PC-3 (cell line): ENCODE data around the gene AUTS2. TPM values are rescaled to one million over a fixed set of nuclear protein-coding genes. Genes with fewer than 3 reads are reported as not detected.

Source experiments
- ATAC-seq: fragments of 200-7000 bp; cut with Tn5 transposase; 2 replicates; pipeline ENCODE4 v1.9.1; 2020; ENCODE audit warnings: mild to moderate bottlenecking, moderate library complexity
- BruUV-seq: library from RNA; stranded (reverse); fragments of 400-500 nt; replicated peaks from 2 replicates; lab custom pipeline; 2021; lab: Mats Ljungman, UMichigan
- CTCF ChIA-PET: fragments of 300-600 bp; sonication (Branson Sonifier 250); formaldehyde crosslinking; loops from one replicate; lab custom pipeline; 2022; ENCODE audit warnings: antibody characterized with exemption; lab: Charles Lee
- POLR2A ChIA-PET: fragments of 300-600 bp; sonication (Branson Sonifier 250); formaldehyde crosslinking; loops from one replicate; lab custom pipeline; 2022; ENCODE audit warnings: antibody characterized with exemption; ENCODE audit not compliant: unreplicated experiment; lab: Charles Lee
- DNase-seq: peaks from one replicate; pipeline ENCODE4 v3.0.0-alpha.2; 2015
- H2AFZ ChIP-seq: fragments of 300-600 bp; sonication (generic); 2 replicates; pipeline ENCODE4 v1.6.0; 2016; ENCODE audit warnings: antibody characterized with exemption, low read length
- H3F3A ChIP-seq: fragments of 300-600 bp; sonication (generic); one replicate; pipeline ENCODE4 v1.6.0; 2017; ENCODE audit warnings: antibody characterized with exemption, low read length, control low read depth, mild to moderate bottlenecking; ENCODE audit not compliant: unreplicated experiment
- H3K27ac ChIP-seq: fragments of 300-600 bp; sonication (generic); 2 replicates; pipeline ENCODE4 v1.5.1; 2016; ENCODE audit warnings: mild to moderate bottlenecking, low read length
- H3K27me3 ChIP-seq: fragments of 300-600 bp; sonication (generic); 2 replicates; pipeline ENCODE4 v1.6.1; 2016; ENCODE audit warnings: low read length, mixed read lengths
- H3K36me3 ChIP-seq: fragments of 300-600 bp; sonication (generic); 2 replicates; pipeline ENCODE4 v1.6.1; 2016; ENCODE audit warnings: low read depth, mixed run types, low read length, mixed read lengths
- H3K4me1 ChIP-seq: fragments of 300-600 bp; sonication (generic); 2 replicates; pipeline ENCODE4 v1.5.1; 2016; ENCODE audit warnings: low read length; ENCODE audit not compliant: insufficient read depth
- H3K4me2 ChIP-seq: fragments of 300-600 bp; sonication (generic); 2 replicates; pipeline ENCODE4 v1.6.0; 2016; ENCODE audit warnings: low read length
- H3K4me3 ChIP-seq: fragments of 300-600 bp; sonication (generic); 2 replicates; pipeline ENCODE4 v1.5.1; 2016; ENCODE audit warnings: mild to moderate bottlenecking, low read length, mixed read lengths
- H3K79me2 ChIP-seq: fragments of 300-600 bp; sonication (generic); 2 replicates; pipeline ENCODE4 v1.6.1; 2017; ENCODE audit warnings: low read length, mixed read lengths
- H3K9ac ChIP-seq: fragments of 300-600 bp; sonication (generic); 2 replicates; pipeline ENCODE4 v1.6.0; 2016; ENCODE audit warnings: mild to moderate bottlenecking, low read length
- H3K9me2 ChIP-seq: fragments of 300-600 bp; sonication (generic); replicated peaks from 2 replicates; pipeline ENCODE4 v1.6.1; 2016; ENCODE audit warnings: mixed run types, low read length, mixed read lengths
- H3K9me3 ChIP-seq: fragments of 300-600 bp; sonication (generic); 2 replicates; pipeline ENCODE4 v1.6.1; 2016; ENCODE audit warnings: low read length, mixed read lengths
- H4K20me1 ChIP-seq: fragments of 300-600 bp; sonication (generic); 2 replicates; pipeline ENCODE4 v1.6.1; 2016; ENCODE audit warnings: low read length, mixed read lengths
- EZH2 ChIP-seq: fragments of 300-600 bp; sonication (generic); IDR thresholded peaks from one replicate; pipeline ENCODE4 v1.6.1; 2017; ENCODE audit warnings: antibody characterized with exemption, mild to moderate bottlenecking, low read length; ENCODE audit not compliant: unreplicated experiment
- EZH2phosphoT487 ChIP-seq: fragments of 300-600 bp; sonication (generic); IDR thresholded peaks from 2 replicates; pipeline ENCODE4 v1.6.1; 2018; ENCODE audit warnings: mild to moderate bottlenecking, antibody characterized with exemption, low read length, borderline replicate concordance
- intact Hi-C: fragments of 100-400 bp; cut with micrococcal nuclease; formaldehyde crosslinking; loops from 2 replicates; pipeline ENCODE4 v1.9.0; 2023
- total RNA-seq: library from RNA; depleted of rRNA; stranded (reverse); fragments of >200 nt; gene quantifications from 2 replicates; pipeline ENCODE4 v1.2.3, GENCODE V29; 2014
- TF ChIP-seq, protein P1 (sequence below): fragments of 300-600 bp; sonication (generic); conservative IDR thresholded peaks from 2 replicates; pipeline ENCODE4 v1.5.1; 2017; ENCODE audit warnings: antibody characterized with exemption, low read depth, mild to moderate bottlenecking, low read length

The AUTS2 gene
- total RNA-seq, 1 experiment from 2014 or later, result not detected

DNA sequence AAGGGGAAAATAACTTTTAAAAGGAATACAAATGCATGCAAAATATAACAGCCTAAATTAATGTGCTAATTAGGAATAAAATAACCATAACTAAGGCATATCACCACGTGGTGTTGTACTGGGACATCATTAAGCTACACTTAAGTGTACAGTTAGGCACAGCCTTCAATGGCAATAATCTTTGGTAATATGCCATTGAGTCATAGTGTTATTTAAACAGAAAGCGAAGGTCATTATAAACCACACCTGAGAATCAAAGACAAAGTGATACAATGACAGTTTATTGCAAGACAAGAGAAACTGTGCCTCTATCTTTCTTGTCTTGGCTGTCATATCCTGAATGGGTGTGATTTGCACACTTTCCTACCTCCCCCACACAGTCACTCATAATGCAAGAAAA is 30.5 kb upstream of the AUTS2 start:
- Histone ChIP-seq H3F3A (no peaks in the 10 kb centered on the region), H3K4me1 (no peaks in the 10 kb centered on the region), H4K20me1 (no peaks in the 10 kb centered on the region), H3K27ac (no peak overlapping the region), H3K36me3 (no peaks in the 10 kb centered on the region), H3K9me2 (no peaks in the 10 kb centered on the region), H3K4me2 (no peak overlapping the region), H3K9me3 (0 out of 2 replicates have a peak, but pooled peaks cover 5% of the 10 kb centered on the region), H2AFZ (no peak overlapping the region), H3K9ac (no peak overlapping the region), H3K27me3 (no peaks in the 10 kb centered on the region), H3K79me2 (no peaks in the 10 kb centered on the region), H3K4me3 (no peak overlapping the region)
- DNase-seq (no peak), ATAC-seq (no peak)
- CTCF ChIA-PET, result no interaction called here
- POLR2A ChIA-PET, result no interaction called here
- intact Hi-C loops, result no loop called here
- TF ChIP-seq EZH2 (no peak), EZH2phosphoT487 (no peak)
- TF ChIP-seq, protein P1, sequence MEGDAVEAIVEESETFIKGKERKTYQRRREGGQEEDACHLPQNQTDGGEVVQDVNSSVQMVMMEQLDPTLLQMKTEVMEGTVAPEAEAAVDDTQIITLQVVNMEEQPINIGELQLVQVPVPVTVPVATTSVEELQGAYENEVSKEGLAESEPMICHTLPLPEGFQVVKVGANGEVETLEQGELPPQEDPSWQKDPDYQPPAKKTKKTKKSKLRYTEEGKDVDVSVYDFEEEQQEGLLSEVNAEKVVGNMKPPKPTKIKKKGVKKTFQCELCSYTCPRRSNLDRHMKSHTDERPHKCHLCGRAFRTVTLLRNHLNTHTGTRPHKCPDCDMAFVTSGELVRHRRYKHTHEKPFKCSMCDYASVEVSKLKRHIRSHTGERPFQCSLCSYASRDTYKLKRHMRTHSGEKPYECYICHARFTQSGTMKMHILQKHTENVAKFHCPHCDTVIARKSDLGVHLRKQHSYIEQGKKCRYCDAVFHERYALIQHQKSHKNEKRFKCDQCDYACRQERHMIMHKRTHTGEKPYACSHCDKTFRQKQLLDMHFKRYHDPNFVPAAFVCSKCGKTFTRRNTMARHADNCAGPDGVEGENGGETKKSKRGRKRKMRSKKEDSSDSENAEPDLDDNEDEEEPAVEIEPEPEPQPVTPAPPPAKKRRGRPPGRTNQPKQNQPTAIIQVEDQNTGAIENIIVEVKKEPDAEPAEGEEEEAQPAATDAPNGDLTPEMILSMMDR, result no peak
- no TSS peak for BruUV-seq

DNA sequence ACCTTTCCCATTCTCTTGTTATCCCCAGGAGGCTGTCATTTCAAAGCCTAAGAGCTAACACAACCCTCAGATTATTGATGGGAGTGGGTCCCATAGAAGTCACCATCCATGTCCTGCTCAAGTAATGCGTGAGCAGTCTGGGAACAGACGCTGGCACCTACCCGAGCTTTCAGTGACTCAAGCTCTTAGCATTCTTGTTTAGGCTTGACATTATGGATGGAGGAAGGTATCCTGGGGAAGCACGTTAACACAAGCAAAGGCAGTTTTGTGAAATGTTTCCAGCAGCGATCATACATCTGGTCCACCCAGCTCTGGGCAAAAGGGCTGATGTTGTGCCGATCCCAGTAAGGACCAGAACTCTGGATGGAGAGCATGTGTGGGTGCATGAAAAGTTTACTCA is 30.0 kb upstream of the AUTS2 start:
- no peaks in the 10 kb centered on the region for H3K9me2 ChIP-seq
- H3K9ac ChIP-seq, result no peak overlapping the region
- H2AFZ ChIP-seq, result no peak overlapping the region
- TF ChIP-seq EZH2 (no peak), EZH2phosphoT487 (no peak)
- TF ChIP-seq, protein P1, result no peak
- intact Hi-C loops, result no loop called here
- no peaks in the 10 kb centered on the region for H3K4me1 ChIP-seq
- no peak overlapping the region for H3K4me3 ChIP-seq
- no peak overlapping the region for H3K4me2 ChIP-seq
- no peak for ATAC-seq
- no peaks in the 10 kb centered on the region for H4K20me1 ChIP-seq
- CTCF ChIA-PET, result no interaction called here
- DNase-seq, result no peak
- POLR2A ChIA-PET, result no interaction called here
- H3K9me3 ChIP-seq, result 0 out of 2 replicates have a peak, but pooled peaks cover 5% of the 10 kb centered on the region
- H3K36me3 ChIP-seq, result no peaks in the 10 kb centered on the region
- no peaks in the 10 kb centered on the region for H3K79me2 ChIP-seq
- no peaks in the 10 kb centered on the region for H3F3A ChIP-seq
- H3K27me3 ChIP-seq, result no peaks in the 10 kb centered on the region
- BruUV-seq, result no TSS peak
- no peak overlapping the region for H3K27ac ChIP-seq

DNA sequence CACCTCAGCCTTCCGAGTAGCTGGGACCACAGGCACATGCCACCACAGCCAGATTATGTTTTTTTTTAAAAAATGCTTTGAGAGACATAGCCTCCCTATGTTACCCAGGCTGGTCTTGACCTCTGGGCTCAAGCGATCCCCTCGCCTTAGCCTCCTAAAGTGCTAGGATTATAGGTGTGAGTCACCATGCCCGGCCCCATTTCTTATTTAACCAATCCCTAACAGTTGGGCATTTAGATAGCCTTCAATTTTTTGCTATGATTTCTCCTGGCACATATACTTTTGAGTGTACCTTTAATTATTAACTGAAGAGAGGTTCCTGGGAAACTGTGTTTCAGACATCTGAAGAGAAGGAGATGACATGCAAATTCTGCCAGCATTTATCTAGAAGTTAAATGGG is 22.6 kb upstream of the AUTS2 start:
- ChIA-PET POLR2A (no interaction called here), CTCF (no interaction called here)
- Histone ChIP-seq H3K4me3 (no peak overlapping the region), H3K4me1 (no peaks in the 10 kb centered on the region), H3K36me3 (no peaks in the 10 kb centered on the region), H2AFZ (no peak overlapping the region), H3K27ac (no peak overlapping the region), H3K9me2 (no peaks in the 10 kb centered on the region), H3K9me3 (no peaks in the 10 kb centered on the region), H3F3A (no peaks in the 10 kb centered on the region), H3K27me3 (no peaks in the 10 kb centered on the region), H3K9ac (no peak overlapping the region), H4K20me1 (no peaks in the 10 kb centered on the region), H3K79me2 (no peaks in the 10 kb centered on the region), H3K4me2 (no peak overlapping the region)
- ATAC-seq (no peak), DNase-seq (no peak)
- no TSS peak for BruUV-seq
- intact Hi-C loops, result no loop called here
- TF ChIP-seq EZH2phosphoT487 (no peak), EZH2 (no peak)
- TF ChIP-seq, protein P1, result no peak
